ENCODE results near the gene CLSTN2.

CLSTN2 gene

DNA sequence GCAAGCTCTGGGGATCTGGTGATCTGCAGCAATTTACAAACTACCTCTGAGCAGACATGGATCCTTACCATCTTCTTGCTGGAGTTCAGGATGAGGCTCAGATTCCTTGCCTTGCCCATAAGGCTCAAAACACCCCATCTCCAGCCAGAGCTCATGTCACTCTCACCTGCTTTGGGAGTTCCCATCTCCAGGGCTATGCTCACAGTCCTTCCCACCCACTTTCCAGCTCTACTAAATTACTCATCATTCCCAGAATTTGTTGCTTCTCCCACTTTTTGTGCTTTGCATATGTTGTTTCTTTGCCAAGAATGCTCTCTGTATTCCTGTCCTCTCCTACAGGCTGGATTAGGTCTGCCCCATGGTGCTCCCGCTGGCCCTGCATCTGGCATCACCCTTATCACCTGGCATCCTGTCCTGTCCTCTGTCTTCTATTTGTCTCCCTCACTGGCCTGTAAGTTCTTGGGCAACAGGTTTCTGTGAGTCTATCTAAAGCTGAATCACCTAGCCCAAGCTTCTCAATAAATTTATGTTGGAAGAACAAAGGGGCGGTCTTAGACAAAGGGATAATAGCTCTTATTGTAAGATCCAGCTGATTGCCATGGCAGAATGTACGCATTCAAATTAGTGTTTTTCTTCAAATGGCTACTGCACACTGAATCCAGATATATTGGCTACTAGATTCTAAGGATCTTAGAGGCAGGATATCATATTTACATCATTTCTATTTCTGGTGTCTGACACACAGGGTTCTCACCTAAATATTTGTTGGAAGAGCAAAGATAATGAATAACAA is 179.2 kb downstream of the CLSTN2 start:
- ChIA-PET CTCF (no interaction called here), POLR2A (no interaction called here)
- TF ChIP-seq YY2 (tag by site-specific recombination; IDR thresholded peaks at IDR 0.05), result no peak
- TF ChIP-seq SCRT2 (tag by site-specific recombination; IDR thresholded peaks at IDR 0.05), result peak; percentile 87
- no peak for TF ChIP-seq ZNF621 (tag by site-specific recombination; IDR thresholded peaks at IDR 0.05)
- 0 out of 2 replicates have a peak, but pooled peaks have one; percentile 15 for TF ChIP-seq ZFHX2 (tag by site-specific recombination; conservative IDR thresholded peaks at IDR 0.05)
- no peak for TF ChIP-seq ZBTB49 (tag by site-specific recombination; IDR thresholded peaks at IDR 0.05; ENCODE audit: low read depth)
- TF ChIP-seq CTCF (tag by site-specific recombination; IDR thresholded peaks at IDR 0.05), result no peak
- TF ChIP-seq TRIM28 (IDR thresholded peaks at IDR 0.05; ENCODE audit: borderline replicate concordance, low read length), result no peak
- no peak for TF ChIP-seq ZNF48 (tag by site-specific recombination; IDR thresholded peaks at IDR 0.05)
- no peak for TF ChIP-seq ZNF221 (tag by site-specific recombination; IDR thresholded peaks at IDR 0.05; ENCODE audit: borderline replicate concordance)
- no peak for TF ChIP-seq ZNF132 (tag by site-specific recombination; IDR thresholded peaks at IDR 0.05; ENCODE audit: borderline replicate concordance)
- TF ChIP-seq ZNF548 (tag by site-specific recombination; IDR thresholded peaks at IDR 0.05), result no peak
- TF ChIP-seq ZNF2 (tag by site-specific recombination; IDR thresholded peaks at IDR 0.05), result no peak
- no peak for TF ChIP-seq ZNF561 (tag by site-specific recombination; IDR thresholded peaks at IDR 0.05; ENCODE audit: borderline replicate concordance)
- TF ChIP-seq SP7 (tag by site-specific recombination; IDR thresholded peaks at IDR 0.05), result no peak
- TF ChIP-seq, protein P1, sequence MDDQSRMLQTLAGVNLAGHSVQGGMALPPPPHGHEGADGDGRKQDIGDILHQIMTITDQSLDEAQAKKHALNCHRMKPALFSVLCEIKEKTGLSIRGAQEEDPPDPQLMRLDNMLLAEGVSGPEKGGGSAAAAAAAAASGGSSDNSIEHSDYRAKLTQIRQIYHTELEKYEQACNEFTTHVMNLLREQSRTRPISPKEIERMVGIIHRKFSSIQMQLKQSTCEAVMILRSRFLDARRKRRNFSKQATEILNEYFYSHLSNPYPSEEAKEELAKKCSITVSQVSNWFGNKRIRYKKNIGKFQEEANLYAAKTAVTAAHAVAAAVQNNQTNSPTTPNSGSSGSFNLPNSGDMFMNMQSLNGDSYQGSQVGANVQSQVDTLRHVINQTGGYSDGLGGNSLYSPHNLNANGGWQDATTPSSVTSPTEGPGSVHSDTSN (CRISPR knock-in tag; IDR thresholded peaks at IDR 0.05), result no peak
- no peak for TF ChIP-seq ZNF23 (tag by site-specific recombination; IDR thresholded peaks at IDR 0.05; ENCODE audit: borderline replicate concordance)
- peak; percentile 43; the same call in 1 of the 2 replicates for TF ChIP-seq ZBTB17 (tag by site-specific recombination; IDR thresholded peaks at IDR 0.05)
- TF ChIP-seq ZNF660 (tag by site-specific recombination; IDR thresholded peaks at IDR 0.05), result no peak
- no peak for TF ChIP-seq GLIS2 (tag by site-specific recombination; IDR thresholded peaks at IDR 0.05)
- TF ChIP-seq, protein P2, sequence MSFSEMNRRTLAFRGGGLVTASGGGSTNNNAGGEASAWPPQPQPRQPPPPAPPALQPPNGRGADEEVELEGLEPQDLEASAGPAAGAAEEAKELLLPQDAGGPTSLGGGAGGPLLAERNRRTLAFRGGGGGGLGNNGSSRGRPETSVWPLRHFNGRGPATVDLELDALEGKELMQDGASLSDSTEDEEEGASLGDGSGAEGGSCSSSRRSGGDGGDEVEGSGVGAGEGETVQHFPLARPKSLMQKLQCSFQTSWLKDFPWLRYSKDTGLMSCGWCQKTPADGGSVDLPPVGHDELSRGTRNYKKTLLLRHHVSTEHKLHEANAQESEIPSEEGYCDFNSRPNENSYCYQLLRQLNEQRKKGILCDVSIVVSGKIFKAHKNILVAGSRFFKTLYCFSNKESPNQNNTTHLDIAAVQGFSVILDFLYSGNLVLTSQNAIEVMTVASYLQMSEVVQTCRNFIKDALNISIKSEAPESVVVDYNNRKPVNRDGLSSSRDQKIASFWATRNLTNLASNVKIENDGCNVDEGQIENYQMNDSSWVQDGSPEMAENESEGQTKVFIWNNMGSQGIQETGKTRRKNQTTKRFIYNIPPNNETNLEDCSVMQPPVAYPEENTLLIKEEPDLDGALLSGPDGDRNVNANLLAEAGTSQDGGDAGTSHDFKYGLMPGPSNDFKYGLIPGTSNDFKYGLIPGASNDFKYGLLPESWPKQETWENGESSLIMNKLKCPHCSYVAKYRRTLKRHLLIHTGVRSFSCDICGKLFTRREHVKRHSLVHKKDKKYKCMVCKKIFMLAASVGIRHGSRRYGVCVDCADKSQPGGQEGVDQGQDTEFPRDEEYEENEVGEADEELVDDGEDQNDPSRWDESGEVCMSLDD (tag by site-specific recombination; IDR thresholded peaks at IDR 0.05), result no peak
- Histone ChIP-seq H3K4me1 (ENCODE audit: control insufficient read depth, insufficient read depth, low read length) (peaks cover 5% of the 10 kb centered on the region), H3K4me3 (ENCODE audit: low read depth, low read length) (no peak overlapping the region), H3K27ac (ENCODE audit: extremely low read depth, low read depth, low read length) (no peak overlapping the region), H3K9me3 (ENCODE audit: control insufficient read depth, insufficient read depth, low read depth, low read length) (no peaks in the 10 kb centered on the region), H3K36me3 (ENCODE audit: control insufficient read depth in 2 of 2, insufficient read depth in 1 of 2, low read length in 2 of 2) (no peaks in the 10 kb centered on the region)

All from HEK293 (cell line).